A549 (cell line): ENCODE measurements around the gene GSDMA. TPM values are rescaled to one million over a fixed set of nuclear protein-coding genes. Genes with fewer than 3 reads are reported as not detected.

Experiments used
- ATAC-seq, 2 experiments: fragments of 200-7000 bp in 1 of 2; fragments of >200 bp in 1 of 2; cut with Nextera tagmentation in 1 of 2; cut with Tn5 transposase in 1 of 2; 3 replicates each; pipeline versions ENCODE4 v1.8.0 to v1.9.1; 2018 to 2020; ENCODE audit warnings: mild to moderate bottlenecking in 1 of 2, moderate library complexity in 1 of 2
- CTCF ChIA-PET: fragments of 300-600 bp; sonication (Branson Sonifier 250); formaldehyde crosslinking; extraction: SDS; loops from one replicate; lab custom pipeline; 2021; ENCODE audit warnings: antibody characterized with exemption, inconsistent platforms; lab: Yijun Ruan, JAX
- POLR2A ChIA-PET: fragments of 350-600 bp; formaldehyde crosslinking; extraction: SDS; loops from one replicate; lab custom pipeline; 2021; ENCODE audit warnings: antibody characterized with exemption, inconsistent platforms; lab: Yijun Ruan, JAX
- DNase-seq, 2 experiments: peaks; one replicate each; pipeline versions ENCODE4 v3.0.0 to v3.0.0-alpha.2; 2011 to 2016; ENCODE audit warnings: low read depth in 1 of 2, low spot score in 1 of 2
- FAIRE-seq: peaks from 2 replicates; lab custom pipeline; 2011; peaks lifted over from hg19 to GRCh38; lab: Jason Lieb, UNC
- H3K27ac ChIP-seq, 2 experiments: fragments of >200 bp; sonication (Bioruptor Twin); formaldehyde crosslinking; 3 replicates each; pipeline ENCODE4 v1.5.1; 2016 to 2017
- H3K4me1 ChIP-seq: fragments of >200 bp; sonication (Bioruptor Twin); formaldehyde crosslinking; 3 replicates; pipeline ENCODE4 v1.6.1; 2016
- H3K4me2 ChIP-seq: fragments of >200 bp; sonication (Bioruptor Twin); formaldehyde crosslinking; 3 replicates; pipeline ENCODE4 v1.6.1; 2016
- H3K4me3 ChIP-seq: fragments of >200 bp; sonication (Bioruptor Twin); formaldehyde crosslinking; 3 replicates; pipeline ENCODE4 v1.5.1; 2016
- H3K9me3 ChIP-seq: fragments of >200 bp; sonication (Bioruptor Twin); formaldehyde crosslinking; 3 replicates; pipeline ENCODE4 v1.6.1; 2016
- BHLHE40 ChIP-seq: IDR thresholded peaks from 2 replicates; pipeline ENCODE4 v1.6.1; 2012; ENCODE audit warnings: low read depth, low read length, inconsistent platforms
- CEBPB ChIP-seq, 2 experiments: fragments of >200 bp in 1 of 2; sonication (Bioruptor Twin) in 1 of 2; formaldehyde crosslinking in 1 of 2; IDR thresholded peaks; 2 replicates each; pipeline ENCODE4 v1.6.1; 2012 to 2016
- CHD2 ChIP-seq: fragments of 150-350 bp; IDR thresholded peaks from 2 replicates; pipeline ENCODE4 v1.6.1; 2014; ENCODE audit warnings: low read length; ENCODE audit not compliant: partially characterized antibody
- EHF ChIP-seq: fragments of 250-450 bp; sonication (Bioruptor Pico); IDR thresholded peaks from 2 replicates; pipeline ENCODE4 v1.5.0; 2020; ENCODE audit warnings: mild to moderate bottlenecking
- EHMT2 ChIP-seq: fragments of 200-600 bp; sonication (generic); IDR thresholded peaks from 2 replicates; pipeline ENCODE4 v1.6.1; 2016; ENCODE audit warnings: antibody characterized with exemption, low read depth, mild to moderate bottlenecking, moderate library complexity
- ESRRA ChIP-seq: fragments of 150-350 bp; IDR thresholded peaks from 2 replicates; pipeline ENCODE4 v1.6.1; 2014; ENCODE audit warnings: mild to moderate bottlenecking, low read length, borderline replicate concordance
- FOSB ChIP-seq: fragments of 250-450 bp; sonication (Bioruptor Pico); IDR thresholded peaks from 2 replicates; pipeline ENCODE4 v1.5.0; 2020; ENCODE audit warnings: mild to moderate bottlenecking, moderate library complexity
- GATA3 ChIP-seq: IDR thresholded peaks from 2 replicates; pipeline ENCODE4 v1.6.1; 2012; ENCODE audit warnings: borderline replicate concordance
- HEYL ChIP-seq: fragments of 250-450 bp; sonication (Bioruptor Pico); IDR thresholded peaks from 2 replicates; pipeline ENCODE4 v1.8.0; 2021; ENCODE audit warnings: mild to moderate bottlenecking, moderate library complexity
- HOXA7 ChIP-seq: fragments of 250-450 bp; sonication (Bioruptor Pico); IDR thresholded peaks from 2 replicates; pipeline ENCODE4 v1.5.0; 2020; ENCODE audit warnings: mild to moderate bottlenecking, moderate library complexity
- HOXB5 ChIP-seq: fragments of 250-450 bp; sonication (Bioruptor Pico); IDR thresholded peaks from 2 replicates; pipeline ENCODE4 v1.5.0; 2020; ENCODE audit warnings: mild to moderate bottlenecking, moderate library complexity
- JUNB ChIP-seq: fragments of >200 bp; sonication (Bioruptor Twin); formaldehyde crosslinking; IDR thresholded peaks from 2 replicates; pipeline ENCODE4 v1.6.1; 2016
- KDM5A ChIP-seq: fragments of 200-600 bp; sonication (generic); IDR thresholded peaks from 2 replicates; pipeline ENCODE4 v1.6.1; 2016; ENCODE audit warnings: antibody characterized with exemption, mild to moderate bottlenecking
- NPAS2 ChIP-seq: fragments of 250-450 bp; sonication (Bioruptor Pico); IDR thresholded peaks from 2 replicates; pipeline ENCODE4 v1.8.0; 2022; ENCODE audit warnings: mild to moderate bottlenecking, moderate library complexity, borderline replicate concordance
- NR3C1 ChIP-seq: fragments of >200 bp; sonication (Bioruptor Twin); formaldehyde crosslinking; IDR thresholded peaks from 3 replicates; pipeline ENCODE4 v1.6.1; 2017
- POLR2A ChIP-seq: IDR thresholded peaks from 2 replicates; pipeline ENCODE4 v1.6.1; 2012; ENCODE audit warnings: mild to moderate bottlenecking, low read length
- RARB ChIP-seq: fragments of 250-450 bp; sonication (Bioruptor Pico); IDR thresholded peaks from 2 replicates; pipeline ENCODE4 v1.8.0; 2021; ENCODE audit warnings: mild to moderate bottlenecking, moderate library complexity
- TFCP2L1 ChIP-seq: fragments of 250-450 bp; sonication (Bioruptor Pico); IDR thresholded peaks from 2 replicates; pipeline ENCODE4 v1.5.0; 2021; ENCODE audit warnings: mild to moderate bottlenecking
- TP53 ChIP-seq: fragments of 250-450 bp; sonication (Bioruptor Pico); IDR thresholded peaks from 2 replicates; pipeline ENCODE4 v1.5.0; 2021; ENCODE audit warnings: mild to moderate bottlenecking, moderate library complexity
- ZSCAN20 ChIP-seq: fragments of 250-450 bp; sonication (Bioruptor Pico); IDR thresholded peaks from 2 replicates; pipeline ENCODE4 v1.8.0; 2022; ENCODE audit warnings: mild to moderate bottlenecking, moderate library complexity
- WGBS: methylation state at CpG from one replicate; pipeline ENCODE4 v1.1.6; 2017; ENCODE audit errors: missing lambda C conversion rate; 5-methylcytosine and 5-hydroxymethylcytosine counted together
- polyA plus RNA-seq, 4 experiments: library from polyadenylated mRNA; depleted of rRNA in 3 of 4; stranded (reverse); fragments of >200 nt; fragmentation: RNase III in 1 of 4; extraction: RNeasy Plus Mini Kit Qiagen cat#74134 plus additional on column Dnase treatment in 1 of 4; gene quantifications; 2 replicates in 3 of 4; 3 replicates in 1 of 4; pipeline ENCODE4 v1.2.3, GENCODE V29; 2011 to 2017
- TF ChIP-seq, protein P1 (sequence below): fragments of >200 bp; sonication (Bioruptor Twin); formaldehyde crosslinking; IDR thresholded peaks from 2 replicates; pipeline ENCODE4 v1.6.1; 2016
- TF ChIP-seq, protein P2 (sequence below): IDR thresholded peaks from 2 replicates; pipeline ENCODE4 v1.6.1; 2012
- TF ChIP-seq, protein P3 (sequence below): IDR thresholded peaks from 2 replicates; pipeline ENCODE4 v1.6.1; 2012; ENCODE audit warnings: low read depth, borderline replicate concordance
- TF ChIP-seq, protein P4 (sequence below): fragments of 450-650 bp; IDR thresholded peaks from 2 replicates; pipeline ENCODE4 v1.6.1; 2014; ENCODE audit warnings: antibody characterized with exemption
- TF ChIP-seq, protein P5 (sequence below): IDR thresholded peaks from 2 replicates; pipeline ENCODE4 v1.6.1; 2012
- TF ChIP-seq, protein P6 (sequence below): fragments of 250-450 bp; sonication (Bioruptor Pico); IDR thresholded peaks from 2 replicates; pipeline ENCODE4 v1.5.0; 2020; ENCODE audit warnings: low read depth, mild to moderate bottlenecking, moderate library complexity
- TF ChIP-seq, protein P7 (sequence below): fragments of 250-450 bp; sonication (Bioruptor Pico); IDR thresholded peaks from 2 replicates; pipeline ENCODE4 v1.5.0; 2021; ENCODE audit warnings: mild to moderate bottlenecking, moderate library complexity, borderline replicate concordance

GSDMA gene
- polyA plus RNA-seq, 2 of the 4 experiments (the other 2 are of a cell fraction), result not detected

DNA sequence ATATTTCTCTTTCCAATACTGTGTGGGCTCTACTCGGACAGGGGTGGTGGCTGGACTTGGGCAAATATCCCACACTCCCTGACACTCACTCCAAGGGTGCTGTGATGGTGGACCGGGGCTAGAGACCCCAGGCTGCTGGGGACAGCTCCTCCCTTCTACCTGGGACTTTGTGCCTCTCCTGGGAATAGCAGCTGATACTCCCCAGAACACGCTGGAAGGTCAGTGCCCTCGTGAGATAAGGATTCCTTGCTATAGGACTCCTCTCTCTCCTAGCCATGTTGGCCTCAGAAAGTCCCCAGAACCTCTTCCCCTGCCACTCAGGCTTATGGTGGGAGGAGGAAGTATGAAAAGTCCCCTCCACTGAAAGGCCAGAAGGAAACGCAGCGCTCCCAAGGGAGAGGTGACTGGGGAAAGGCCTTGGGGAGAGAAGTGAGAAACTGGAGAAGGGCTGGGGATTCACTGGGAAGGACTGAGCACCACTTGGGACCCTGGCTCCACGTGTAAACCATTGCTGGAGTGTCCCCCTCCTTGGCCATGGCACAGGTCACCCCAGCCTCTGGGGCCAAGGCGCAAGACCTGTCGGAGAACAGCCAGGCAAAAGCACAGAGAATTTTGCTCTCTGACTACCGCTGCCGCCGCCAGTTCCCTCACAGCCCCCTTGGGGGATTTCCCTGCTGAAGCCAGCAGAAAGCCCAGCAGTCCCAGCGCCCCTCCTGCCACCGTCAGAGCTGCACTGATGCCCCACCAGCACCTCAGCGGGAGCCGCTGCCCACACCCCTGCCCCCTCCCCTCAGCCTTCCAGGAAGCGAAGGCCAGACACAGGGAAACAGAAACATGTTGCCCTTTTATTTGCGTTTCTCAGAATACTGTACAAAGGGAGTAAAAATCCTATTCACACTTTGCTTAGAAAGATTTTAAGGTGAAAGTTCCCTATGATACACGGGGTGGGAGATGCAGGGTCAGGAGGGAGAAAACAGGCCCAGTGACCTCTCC, 42.3 kb upstream of the GSDMA start:
- TF ChIP-seq, protein P1, sequence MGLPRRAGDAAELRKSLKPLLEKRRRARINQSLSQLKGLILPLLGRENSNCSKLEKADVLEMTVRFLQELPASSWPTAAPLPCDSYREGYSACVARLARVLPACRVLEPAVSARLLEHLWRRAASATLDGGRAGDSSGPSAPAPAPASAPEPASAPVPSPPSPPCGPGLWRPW, result no peak
- TF ChIP-seq EHMT2 (no peak), EHF (CRISPR knock-in tag) (no peak), FOSB (CRISPR knock-in tag) (no peak), CHD2 (no peak), CEBPB (IDR thresholded peaks at IDR 0.05) (no peak), NPAS2 (CRISPR knock-in tag) (no peak), KDM5A (no peak), GATA3 (no peak)
- TF ChIP-seq, protein P2, sequence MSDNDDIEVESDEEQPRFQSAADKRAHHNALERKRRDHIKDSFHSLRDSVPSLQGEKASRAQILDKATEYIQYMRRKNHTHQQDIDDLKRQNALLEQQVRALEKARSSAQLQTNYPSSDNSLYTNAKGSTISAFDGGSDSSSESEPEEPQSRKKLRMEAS, result no peak
- TF ChIP-seq, protein P3, sequence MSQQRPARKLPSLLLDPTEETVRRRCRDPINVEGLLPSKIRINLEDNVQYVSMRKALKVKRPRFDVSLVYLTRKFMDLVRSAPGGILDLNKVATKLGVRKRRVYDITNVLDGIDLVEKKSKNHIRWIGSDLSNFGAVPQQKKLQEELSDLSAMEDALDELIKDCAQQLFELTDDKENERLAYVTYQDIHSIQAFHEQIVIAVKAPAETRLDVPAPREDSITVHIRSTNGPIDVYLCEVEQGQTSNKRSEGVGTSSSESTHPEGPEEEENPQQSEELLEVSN, result no peak
- TF ChIP-seq, protein P4, sequence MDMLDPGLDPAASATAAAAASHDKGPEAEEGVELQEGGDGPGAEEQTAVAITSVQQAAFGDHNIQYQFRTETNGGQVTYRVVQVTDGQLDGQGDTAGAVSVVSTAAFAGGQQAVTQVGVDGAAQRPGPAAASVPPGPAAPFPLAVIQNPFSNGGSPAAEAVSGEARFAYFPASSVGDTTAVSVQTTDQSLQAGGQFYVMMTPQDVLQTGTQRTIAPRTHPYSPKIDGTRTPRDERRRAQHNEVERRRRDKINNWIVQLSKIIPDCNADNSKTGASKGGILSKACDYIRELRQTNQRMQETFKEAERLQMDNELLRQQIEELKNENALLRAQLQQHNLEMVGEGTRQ, result no peak
- H3K9me3 ChIP-seq, result no peaks in the 10 kb centered on the region
- H3K4me2 ChIP-seq, result no peak overlapping the region
- FAIRE-seq, result no peak
- no peak overlapping the region for H3K27ac ChIP-seq
- ChIA-PET CTCF (interaction anchor here (0.6 to 1.3 kb wide), 3 partner anchors 11 to 111 kb away, joined by 3 read pairs; no protein-coding TSS in a partner anchor), POLR2A (no interaction called here)
- no peak for DNase-seq
- 90% methylated on average over 19 of the region's 19 CpGs for WGBS
- no peak overlapping the region for H3K4me3 ChIP-seq
- peaks cover 8% of the 10 kb centered on the region; the same call in 2 of the 3 replicates for H3K4me1 ChIP-seq
- no peak for ATAC-seq

DNA sequence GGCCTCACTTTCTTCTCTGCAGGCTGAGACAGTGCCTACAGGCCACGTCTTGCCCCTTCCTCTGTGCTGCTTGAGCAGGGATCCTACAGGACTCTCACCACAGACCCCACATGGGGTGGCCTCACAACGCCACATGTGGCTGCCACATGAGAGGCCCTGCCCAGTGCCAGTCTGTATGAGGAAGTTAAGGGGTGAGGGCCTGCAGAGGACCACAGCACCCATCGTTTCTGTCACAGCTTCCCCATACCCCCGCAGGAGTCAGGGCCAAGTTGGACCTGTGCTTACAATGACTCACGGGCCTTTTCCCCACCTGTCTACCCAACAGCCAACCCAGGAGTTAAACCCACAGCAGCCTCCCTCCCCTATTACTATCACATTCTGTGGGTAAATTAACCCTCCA, 41.5 kb upstream of the GSDMA start:
- ChIA-PET POLR2A (no interaction called here), CTCF (interaction anchor here (0.8 to 2.9 kb wide), 2 partner anchors 21 to 37 kb away, joined by 3 to 11 read pairs; no protein-coding TSS in a partner anchor)
- Histone ChIP-seq H3K27ac (no peak overlapping the region), H3K4me3 (no peak overlapping the region), H3K9me3 (no peaks in the 10 kb centered on the region), H3K4me2 (no peak overlapping the region), H3K4me1 (peaks cover 11% of the 10 kb centered on the region)
- ATAC-seq, result no peak
- FAIRE-seq, result no peak
- DNase-seq, result no peak
- TF ChIP-seq, protein P5, sequence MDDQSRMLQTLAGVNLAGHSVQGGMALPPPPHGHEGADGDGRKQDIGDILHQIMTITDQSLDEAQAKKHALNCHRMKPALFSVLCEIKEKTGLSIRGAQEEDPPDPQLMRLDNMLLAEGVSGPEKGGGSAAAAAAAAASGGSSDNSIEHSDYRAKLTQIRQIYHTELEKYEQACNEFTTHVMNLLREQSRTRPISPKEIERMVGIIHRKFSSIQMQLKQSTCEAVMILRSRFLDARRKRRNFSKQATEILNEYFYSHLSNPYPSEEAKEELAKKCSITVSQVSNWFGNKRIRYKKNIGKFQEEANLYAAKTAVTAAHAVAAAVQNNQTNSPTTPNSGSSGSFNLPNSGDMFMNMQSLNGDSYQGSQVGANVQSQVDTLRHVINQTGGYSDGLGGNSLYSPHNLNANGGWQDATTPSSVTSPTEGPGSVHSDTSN, result no peak
- TF ChIP-seq NR3C1 (no peak), HOXA7 (CRISPR knock-in tag) (no peak), HOXB5 (CRISPR knock-in tag) (no peak), RARB (CRISPR knock-in tag) (no peak), GATA3 (no peak), JUNB (no peak), HEYL (no peak), EHMT2 (no peak), BHLHE40 (no peak), TP53 (CRISPR knock-in tag) (no peak), CHD2 (no peak), ESRRA (no peak), TFCP2L1 (CRISPR knock-in tag) (no peak), ZSCAN20 (no peak), POLR2A (no peak)
- TF ChIP-seq, protein P4, result no peak
- TF ChIP-seq, protein P6, sequence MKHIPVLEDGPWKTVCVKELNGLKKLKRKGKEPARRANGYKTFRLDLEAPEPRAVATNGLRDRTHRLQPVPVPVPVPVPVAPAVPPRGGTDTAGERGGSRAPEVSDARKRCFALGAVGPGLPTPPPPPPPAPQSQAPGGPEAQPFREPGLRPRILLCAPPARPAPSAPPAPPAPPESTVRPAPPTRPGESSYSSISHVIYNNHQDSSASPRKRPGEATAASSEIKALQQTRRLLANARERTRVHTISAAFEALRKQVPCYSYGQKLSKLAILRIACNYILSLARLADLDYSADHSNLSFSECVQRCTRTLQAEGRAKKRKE (CRISPR knock-in tag), result no peak
- TF ChIP-seq, protein P3, result no peak
- TF ChIP-seq, protein P7, sequence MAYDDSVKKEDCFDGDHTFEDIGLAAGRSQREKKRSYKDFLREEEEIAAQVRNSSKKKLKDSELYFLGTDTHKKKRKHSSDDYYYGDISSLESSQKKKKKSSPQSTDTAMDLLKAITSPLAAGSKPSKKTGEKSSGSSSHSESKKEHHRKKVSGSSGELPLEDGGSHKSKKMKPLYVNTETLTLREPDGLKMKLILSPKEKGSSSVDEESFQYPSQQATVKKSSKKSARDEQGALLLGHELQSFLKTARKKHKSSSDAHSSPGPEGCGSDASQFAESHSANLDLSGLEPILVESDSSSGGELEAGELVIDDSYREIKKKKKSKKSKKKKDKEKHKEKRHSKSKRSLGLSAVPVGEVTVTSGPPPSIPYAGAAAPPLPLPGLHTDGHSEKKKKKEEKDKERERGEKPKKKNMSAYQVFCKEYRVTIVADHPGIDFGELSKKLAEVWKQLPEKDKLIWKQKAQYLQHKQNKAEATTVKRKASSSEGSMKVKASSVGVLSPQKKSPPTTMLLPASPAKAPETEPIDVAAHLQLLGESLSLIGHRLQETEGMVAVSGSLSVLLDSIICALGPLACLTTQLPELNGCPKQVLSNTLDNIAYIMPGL (CRISPR knock-in tag), result no peak
- WGBS, result 86% methylated on average over 5 of the region's 5 CpGs
